ENCODE measurements around the gene RAPGEF4. TPM values are rescaled to one million over a fixed set of nuclear protein-coding genes. Genes with fewer than 3 reads are reported as not detected.

Gene RAPGEF4
- total and polyA plus RNA-seq, 2 donors (not counting 1 experiment from before 2014, with no cell fraction given) = 0.22 to 0.30 TPM

- Mint-ChIP-seq H3K4me3 (no peak overlapping the region), H3K9me3 (ENCODE audit: insufficient read depth) (no peaks in the 10 kb centered on the region), H3K27me3 (no peaks in the 10 kb centered on the region), H3K4me1 (no peaks in the 10 kb centered on the region), H3K27ac (no peak overlapping the region)
- H2AFZ ChIP-seq (ENCODE audit: insufficient read depth, low read depth, low read length, poor library complexity, severe bottlenecking) = no peak overlapping the region
- no peaks in the 10 kb centered on the region for H3K79me2 ChIP-seq (ENCODE audit: control insufficient read depth, insufficient read depth, low read length)
- DNase-seq (no peak), ATAC-seq (ENCODE audit: low read depth) (no peak)
- intact Hi-C loops (cut with micrococcal nuclease) = no loop called here
- H3K9me3 ChIP-seq (ENCODE audit: control extremely low read depth in 1 of 3, control insufficient read depth in 2 of 3, insufficient read depth in 1 of 3, low read length in 2 of 3) = no peaks in the 10 kb centered on the region
- POLR2A ChIA-PET = no interaction called here
- no peak overlapping the region for H3K27ac ChIP-seq (ENCODE audit: low read length in 2 of 2)
- 100% methylated on average over 12 of the region's 13 CpGs for WGBS (ENCODE audit: insufficient coverage)
- no peaks in the 10 kb centered on the region for H3K4me1 ChIP-seq (ENCODE audit: control insufficient read depth in 2 of 2, insufficient read depth in 2 of 2, low read length in 2 of 2)
- H3K9ac ChIP-seq (ENCODE audit: low read length) = no peak overlapping the region
- CTCF ChIA-PET = interaction anchor here (1.2 kb wide), 1 partner anchor 18 kb away, joined by 4 read pairs; no protein-coding TSS in a partner anchor
- peaks cover 0 to 3% (median 1%) of the 10 kb centered on the region in 4 experiments for H3K27me3 ChIP-seq (replicated peaks in 1 of 4; ENCODE audit: control extremely low read depth in 1 of 4, control insufficient read depth in 3 of 4, insufficient read depth in 4 of 4, low read length in 3 of 4)
- H3K36me3 ChIP-seq (replicated peaks in 1 of 2; ENCODE audit: control extremely low read depth in 1 of 2, control insufficient read depth in 1 of 2, extremely low read depth in 1 of 2, insufficient read depth in 2 of 2, low read length in 1 of 2) = no peaks in the 10 kb centered on the region
- H3K4me3 ChIP-seq (ENCODE audit: control extremely low read depth in 1 of 5, extremely low read depth in 1 of 5, insufficient read depth in 1 of 5, low read depth in 2 of 5, low read length in 4 of 5) = no peak overlapping the region
- TF ChIP-seq EZH2 (IDR thresholded peaks at IDR 0.05; ENCODE audit: borderline replicate concordance, insufficient read depth, low read depth, low read length, poor library complexity, severe bottlenecking) = no peak
- TF ChIP-seq, protein P1, sequence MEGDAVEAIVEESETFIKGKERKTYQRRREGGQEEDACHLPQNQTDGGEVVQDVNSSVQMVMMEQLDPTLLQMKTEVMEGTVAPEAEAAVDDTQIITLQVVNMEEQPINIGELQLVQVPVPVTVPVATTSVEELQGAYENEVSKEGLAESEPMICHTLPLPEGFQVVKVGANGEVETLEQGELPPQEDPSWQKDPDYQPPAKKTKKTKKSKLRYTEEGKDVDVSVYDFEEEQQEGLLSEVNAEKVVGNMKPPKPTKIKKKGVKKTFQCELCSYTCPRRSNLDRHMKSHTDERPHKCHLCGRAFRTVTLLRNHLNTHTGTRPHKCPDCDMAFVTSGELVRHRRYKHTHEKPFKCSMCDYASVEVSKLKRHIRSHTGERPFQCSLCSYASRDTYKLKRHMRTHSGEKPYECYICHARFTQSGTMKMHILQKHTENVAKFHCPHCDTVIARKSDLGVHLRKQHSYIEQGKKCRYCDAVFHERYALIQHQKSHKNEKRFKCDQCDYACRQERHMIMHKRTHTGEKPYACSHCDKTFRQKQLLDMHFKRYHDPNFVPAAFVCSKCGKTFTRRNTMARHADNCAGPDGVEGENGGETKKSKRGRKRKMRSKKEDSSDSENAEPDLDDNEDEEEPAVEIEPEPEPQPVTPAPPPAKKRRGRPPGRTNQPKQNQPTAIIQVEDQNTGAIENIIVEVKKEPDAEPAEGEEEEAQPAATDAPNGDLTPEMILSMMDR (IDR thresholded peaks at IDR 0.05) = no peak
- no peaks in the 10 kb centered on the region for H4K20me1 ChIP-seq (ENCODE audit: control insufficient read depth, insufficient read depth, low read length, poor library complexity, severe bottlenecking)
- H3K4me2 ChIP-seq (replicated peaks; ENCODE audit: low read depth, low read length, poor library complexity, severe bottlenecking) = no peak overlapping the region
These were observed 308.4 kb downstream of the RAPGEF4 start for GRCh38 chr2:173043897-173044519.

DNA sequence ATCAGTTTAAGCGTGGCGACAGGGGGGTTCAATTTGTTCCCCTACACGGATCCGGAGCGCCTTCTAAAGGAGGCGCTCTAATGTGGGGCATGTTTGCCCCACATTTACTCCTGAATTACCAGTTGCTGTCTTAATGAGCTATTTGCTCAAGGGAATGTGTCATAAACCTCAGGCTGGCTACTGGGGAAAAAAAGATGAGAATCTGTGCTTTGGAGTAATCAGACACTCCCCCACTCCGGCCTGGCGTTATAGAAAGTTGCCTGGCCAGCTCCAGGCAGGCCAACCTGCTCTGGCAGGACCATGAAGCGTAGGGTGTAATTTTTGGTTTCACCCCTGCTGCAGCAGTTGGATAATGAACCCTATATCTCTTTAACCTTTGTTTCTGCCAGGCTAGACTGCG, 309.0 kb downstream of the RAPGEF4 start:
- ATAC-seq (ENCODE audit: low read depth) = no peak

More for the DNA sequence above, 309.0 kb downstream of the RAPGEF4 start:
- Mint-ChIP-seq H3K4me3 (no peak overlapping the region), H3K27ac (no peak overlapping the region), H3K4me1 (no peaks in the 10 kb centered on the region), H3K27me3 (no peaks in the 10 kb centered on the region), H3K9me3 (ENCODE audit: insufficient read depth) (no peaks in the 10 kb centered on the region)
- CTCF ChIA-PET = interaction anchor here (1.2 kb wide), 1 partner anchor 18 kb away, joined by 4 read pairs; no protein-coding TSS in a partner anchor
- intact Hi-C loops (cut with micrococcal nuclease) = no loop called here
- Histone ChIP-seq H3K27ac (ENCODE audit: low read length in 2 of 2) (no peak overlapping the region), H3K4me1 (ENCODE audit: control insufficient read depth in 2 of 2, insufficient read depth in 2 of 2, low read length in 2 of 2) (no peaks in the 10 kb centered on the region), H3K36me3 (replicated peaks in 1 of 2; ENCODE audit: control extremely low read depth in 1 of 2, control insufficient read depth in 1 of 2, extremely low read depth in 1 of 2, insufficient read depth in 2 of 2, low read length in 1 of 2) (no peaks in the 10 kb centered on the region), H3K9ac (ENCODE audit: low read length) (no peak overlapping the region), H3K79me2 (ENCODE audit: control insufficient read depth, insufficient read depth, low read length) (no peaks in the 10 kb centered on the region), H3K9me3 (ENCODE audit: control extremely low read depth in 1 of 3, control insufficient read depth in 2 of 3, insufficient read depth in 1 of 3, low read length in 2 of 3) (no peaks in the 10 kb centered on the region), H2AFZ (ENCODE audit: insufficient read depth, low read depth, low read length, poor library complexity, severe bottlenecking) (no peak overlapping the region), H3K4me2 (replicated peaks; ENCODE audit: low read depth, low read length, poor library complexity, severe bottlenecking) (no peak overlapping the region), H3K27me3 (replicated peaks in 1 of 4; ENCODE audit: control extremely low read depth in 1 of 4, control insufficient read depth in 3 of 4, insufficient read depth in 4 of 4, low read length in 3 of 4) (peaks cover 0 to 3% (median 0%) of the 10 kb centered on the region in 4 experiments), H3K4me3 (ENCODE audit: control extremely low read depth in 1 of 5, extremely low read depth in 1 of 5, insufficient read depth in 1 of 5, low read depth in 2 of 5, low read length in 4 of 5) (no peak overlapping the region), H4K20me1 (ENCODE audit: control insufficient read depth, insufficient read depth, low read length, poor library complexity, severe bottlenecking) (no peaks in the 10 kb centered on the region)
- no peak for DNase-seq
- 82% methylated on average over 4 of the region's 10 CpGs for WGBS (ENCODE audit: insufficient coverage)
- TF ChIP-seq, protein P1 (IDR thresholded peaks at IDR 0.05) = no peak
- TF ChIP-seq EZH2 (IDR thresholded peaks at IDR 0.05; ENCODE audit: borderline replicate concordance, insufficient read depth, low read depth, low read length, poor library complexity, severe bottlenecking) = no peak
- POLR2A ChIA-PET = no interaction called here

All from B cell (primary cell).